Measurements from ENCODE around the gene RPL38.

DNA sequence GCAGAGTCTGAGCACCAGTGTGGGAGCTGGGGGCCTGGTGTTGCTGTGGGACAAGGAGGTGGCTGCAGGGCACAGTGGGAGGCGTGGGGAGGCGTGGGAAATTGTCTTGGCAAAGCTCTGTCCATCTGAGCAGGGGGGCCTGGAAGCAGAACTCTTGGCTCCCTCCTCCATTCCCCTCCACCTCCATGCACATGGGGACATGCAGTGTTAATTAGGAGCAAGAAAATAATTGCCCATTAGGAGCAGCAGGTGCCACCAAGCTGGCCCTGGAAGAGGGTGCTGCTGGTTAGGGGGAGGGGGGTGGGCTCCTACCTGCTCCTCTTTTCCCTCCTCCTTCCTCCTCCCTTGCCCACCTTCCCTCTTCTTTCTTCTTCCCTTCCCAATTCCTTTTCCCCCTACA is 14.4 kb downstream of the RPL38 start:
- TF ChIP-seq CTCF (IDR thresholded peaks at IDR 0.05) (no peak), POLR2AphosphoS5 (IDR thresholded peaks at IDR 0.05; ENCODE audit: low read depth, low read length) (no peak), REST (IDR thresholded peaks at IDR 0.05; ENCODE audit: low read depth, low read length) (no peak), EP300 (IDR thresholded peaks at IDR 0.05; ENCODE audit: borderline replicate concordance in 1 of 2, low read depth in 1 of 2, low read length in 1 of 2) (no peak), USF1 (IDR thresholded peaks at IDR 0.05; ENCODE audit: borderline replicate concordance, low read depth) (no peak), RAD21 (IDR thresholded peaks at IDR 0.05; ENCODE audit: low read length) (no peak)

Data from SK-N-SH (cell line).